ENCODE results near the gene MT1G. TPM values are rescaled to one million over a fixed set of nuclear protein-coding genes. Genes with fewer than 3 reads are reported as not detected.
"Not testable (repeated sequence)": the region's sequence is repeated elsewhere in the genome, so short reads cannot be mapped to it uniquely, and the experiment has no call there.

The MT1G gene
- 5.9 TPM for total RNA-seq

- DNase-seq (ENCODE audit: low read depth in 2 of 3, low spot score in 2 of 3) = peak in 2 of 3 donors; percentile 29 to 55
Measured at GRCh38 chr16:56667581-56668571, at the start of gene MT1G. TSS of gene MT1G (minus strand) at chr16:56668065. CDS start at chr16:56667993, 72 bp downstream.

DNA sequence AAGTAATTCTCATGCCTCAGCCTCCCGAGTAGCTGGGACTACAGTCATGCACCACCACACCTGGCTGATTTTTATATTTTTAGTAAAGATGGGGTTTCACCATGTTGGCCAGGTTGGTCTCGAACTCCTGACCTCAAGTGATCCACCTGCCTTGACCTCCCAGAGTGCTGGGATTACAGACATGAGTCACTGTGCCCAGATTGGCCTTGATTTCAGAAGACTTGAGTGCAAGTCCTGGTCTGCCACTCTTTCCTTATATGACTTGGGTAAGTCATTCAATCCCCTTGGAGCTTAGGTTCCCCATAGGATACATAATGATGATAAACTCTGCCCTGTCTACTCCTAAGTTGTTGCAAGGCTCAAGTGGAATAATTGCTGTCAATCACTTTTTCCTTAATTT, 49.7 kb upstream of the MT1G start:
- not testable (repeated sequence) for DNase-seq (ENCODE audit: low read depth in 2 of 3, low spot score in 2 of 3)

GRCh38 chr16:56716761-56717160, 48.9 kb upstream of the MT1G start:
- DNase-seq (ENCODE audit: low read depth in 2 of 3, low spot score in 2 of 3) = no peak

- DNase-seq (ENCODE audit: low read depth in 2 of 3, low spot score in 2 of 3) = no peak
Measured at GRCh38 chr16:56715126-56715525, 47.3 kb upstream of the MT1G start.

DNA sequence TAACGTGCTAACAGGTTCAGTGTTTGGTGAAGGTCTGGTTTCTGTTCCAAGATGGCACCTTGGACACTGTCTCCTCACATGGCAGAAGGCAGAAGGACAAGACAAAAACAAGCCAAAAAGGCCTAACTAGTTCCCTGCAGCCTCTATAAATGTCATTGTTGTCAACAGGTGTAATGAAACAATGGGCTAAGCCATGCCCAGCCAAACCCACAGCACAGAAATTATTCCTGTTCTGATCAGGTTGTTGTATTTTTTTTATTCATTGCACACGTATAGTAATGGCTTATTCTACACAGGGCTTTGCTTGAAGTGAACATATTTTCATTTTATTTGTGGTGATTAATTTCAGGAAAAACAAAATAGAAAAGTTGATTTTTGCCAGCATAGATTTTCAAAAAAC, 45.9 kb upstream of the MT1G start:
- DNase-seq (ENCODE audit: low read depth in 2 of 3, low spot score in 2 of 3) = no peak

- no peak for DNase-seq (ENCODE audit: low read depth in 2 of 3, low spot score in 2 of 3)
Measured at GRCh38 chr16:56711862-56712261, 44.0 kb upstream of the MT1G start.

DNA sequence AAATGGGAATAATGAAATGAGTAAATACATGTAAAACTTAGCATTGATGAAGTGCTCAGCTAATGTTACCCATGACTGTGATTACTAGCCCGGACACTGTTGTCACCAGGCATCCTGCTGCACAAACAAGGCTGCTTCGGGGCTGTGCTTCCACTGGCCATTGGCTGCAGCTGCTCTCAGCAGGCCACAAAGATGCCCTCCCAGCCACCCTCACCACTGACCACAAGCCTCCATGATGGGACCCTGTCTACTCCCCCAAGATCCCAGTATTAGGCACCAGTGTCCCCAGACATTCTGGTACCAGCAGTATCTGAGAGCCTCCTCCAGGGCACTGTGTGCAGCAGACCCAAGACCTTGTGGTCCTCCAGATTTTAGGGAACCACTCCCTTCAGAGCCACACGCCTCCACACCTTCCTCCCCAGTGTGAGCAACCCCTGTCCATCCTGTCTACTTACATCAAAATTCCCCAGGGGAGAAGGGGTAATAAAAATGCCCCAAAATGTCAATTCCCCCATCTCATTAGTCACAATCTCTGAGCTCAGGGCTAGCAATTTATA, 42.4 kb upstream of the MT1G start:
- DNase-seq (ENCODE audit: low read depth in 2 of 3, low spot score in 2 of 3) = no peak

GRCh38 chr16:56709443-56710040, 41.7 kb upstream of the MT1G start:
- DNase-seq (ENCODE audit: low read depth in 2 of 3, low spot score in 2 of 3) = no peak

- DNase-seq (ENCODE audit: low read depth in 2 of 3, low spot score in 2 of 3) = no peak
Measured at GRCh38 chr16:56708525-56709442, 40.9 kb upstream of the MT1G start.

DNA sequence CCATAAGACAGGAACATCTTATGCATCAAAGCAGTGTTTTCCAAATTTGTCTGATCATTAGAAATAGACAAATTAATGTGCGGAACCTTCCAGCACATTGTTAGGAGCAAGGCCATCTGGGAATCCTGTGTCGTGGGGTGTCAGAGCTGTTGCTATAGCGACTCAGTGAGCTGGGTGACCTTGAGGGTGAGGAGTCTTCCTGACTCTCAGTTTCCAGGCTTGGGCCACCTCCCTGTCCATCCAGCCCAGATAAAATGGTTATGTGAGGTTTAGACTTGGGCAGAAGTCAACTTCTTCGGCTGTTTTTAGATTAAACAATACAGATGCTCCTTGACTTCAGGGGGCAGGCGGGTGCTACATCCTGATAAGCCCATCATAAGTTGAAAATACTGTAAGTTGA, 35.0 kb upstream of the MT1G start:
- no peak for DNase-seq (ENCODE audit: low read depth in 2 of 3, low spot score in 2 of 3)

DNA sequence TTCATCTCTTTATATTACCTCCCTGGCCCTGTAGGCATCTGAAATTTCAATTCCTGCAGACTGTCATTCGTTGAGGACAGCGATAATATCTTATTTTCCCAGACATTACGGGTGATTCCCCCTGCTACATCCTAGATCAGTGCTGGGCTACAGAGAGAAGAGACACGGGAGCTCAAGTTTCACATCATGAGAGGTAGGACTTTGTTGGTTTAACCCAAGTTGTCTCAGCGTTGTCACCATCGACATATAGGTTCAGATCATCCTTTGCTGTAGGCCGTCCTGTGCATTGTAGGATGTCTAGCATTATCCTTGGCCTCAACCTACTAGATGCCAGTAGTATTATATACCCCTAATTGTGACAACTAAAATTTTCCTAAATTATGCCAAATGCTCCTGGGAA, 33.7 kb upstream of the MT1G start:
- DNase-seq (ENCODE audit: low read depth in 2 of 3, low spot score in 2 of 3) = no peak

GRCh38 chr16:56700631-56701030, 32.8 kb upstream of the MT1G start:
- no peak for DNase-seq (ENCODE audit: low read depth in 2 of 3, low spot score in 2 of 3)

- DNase-seq (ENCODE audit: low read depth in 2 of 3, low spot score in 2 of 3) = no peak
Measured at GRCh38 chr16:56700195-56700594, 32.3 kb upstream of the MT1G start.

- no peak for DNase-seq (ENCODE audit: low read depth in 2 of 3, low spot score in 2 of 3)
Measured at GRCh38 chr16:56697456-56698155, 29.7 kb upstream of the MT1G start.

- DNase-seq (ENCODE audit: low read depth in 2 of 3, low spot score in 2 of 3) = no peak
Measured at GRCh38 chr16:56695246-56695645, 27.4 kb upstream of the MT1G start.

- no peak for DNase-seq (ENCODE audit: low read depth in 2 of 3, low spot score in 2 of 3)
Measured at GRCh38 chr16:56691885-56692284, 24.0 kb upstream of the MT1G start.

- no peak for DNase-seq (ENCODE audit: low read depth in 2 of 3, low spot score in 2 of 3)
Measured at GRCh38 chr16:56690420-56691122, 22.7 kb upstream of the MT1G start.

GRCh38 chr16:56689171-56689570, 21.3 kb upstream of the MT1G start:
- DNase-seq (ENCODE audit: low read depth in 2 of 3, low spot score in 2 of 3) = no peak

DNA sequence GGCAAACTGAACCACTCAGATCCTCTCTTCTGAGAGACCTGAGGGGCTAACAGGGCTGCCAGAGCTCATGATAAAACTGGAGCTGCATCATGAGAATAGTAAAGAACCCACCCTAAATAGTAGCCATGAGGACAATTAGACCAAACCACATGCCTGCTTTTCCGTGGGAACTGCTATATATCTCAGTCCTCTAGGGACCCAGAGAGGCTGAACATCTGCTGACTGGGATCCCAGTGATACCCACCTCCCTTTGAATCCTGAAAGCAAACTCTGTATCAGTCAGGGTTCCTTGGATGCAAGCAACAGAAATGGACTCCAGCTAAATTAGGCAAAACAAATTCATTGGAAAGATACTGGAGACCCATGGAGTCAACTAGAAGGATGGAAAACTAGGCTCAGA, 20.9 kb upstream of the MT1G start:
- DNase-seq (ENCODE audit: low read depth in 2 of 3, low spot score in 2 of 3) = no peak

Measured in hematopoietic multipotent progenitor cell (in vitro differentiated cells).